ENCODE results near the gene ZNF92.
"Not testable (repeated sequence)": the region's sequence is repeated elsewhere in the genome, so short reads cannot be mapped to it uniquely, and the experiment has no call there.

ZNF92 gene

GRCh38 chr7:65429642-65430343 lies 56.1 kb downstream of the ZNF92 start:
- no peak for DNase-seq

DNA sequence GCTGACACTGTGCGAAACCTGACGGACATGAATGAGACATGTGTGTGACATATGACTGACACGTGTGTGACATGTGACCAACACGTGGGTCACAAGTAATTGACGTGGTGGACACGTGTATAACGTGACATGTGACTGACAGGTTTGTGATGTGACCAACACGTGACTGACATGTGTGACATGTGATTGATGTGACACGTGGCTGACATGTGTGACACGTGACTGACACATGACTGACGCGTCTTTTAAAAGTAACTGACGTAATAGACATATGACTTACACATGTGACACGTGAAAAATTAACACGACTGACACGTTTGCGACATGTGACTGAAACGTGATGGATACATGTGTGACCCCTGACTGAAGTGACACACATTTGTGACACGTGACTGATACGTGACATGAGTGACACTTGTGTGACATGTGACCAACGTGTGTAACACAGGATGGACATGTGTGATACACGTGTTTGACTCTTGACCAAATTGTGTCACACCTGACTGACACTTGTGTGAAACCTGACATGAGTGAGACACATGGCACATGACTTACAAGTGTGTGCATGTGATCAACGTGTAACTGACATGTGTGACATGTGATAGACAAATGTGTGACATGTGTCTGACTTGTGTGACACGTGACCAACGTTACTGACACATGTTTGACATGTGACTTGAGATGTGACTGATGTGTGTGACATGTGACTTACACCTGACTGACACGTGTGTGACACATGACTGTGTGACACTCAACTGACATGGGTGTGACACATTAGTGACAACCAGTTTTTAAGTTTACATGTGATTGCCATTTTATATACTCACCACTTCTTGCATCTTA lies 56.9 kb downstream of the ZNF92 start:
- no peak for DNase-seq

GRCh38 chr7:65434307-65434706 lies 60.7 kb downstream of the ZNF92 start:
- no peak for DNase-seq

- DNase-seq, result no peak
Measured at GRCh38 chr7:65436163-65436562, 62.5 kb downstream of the ZNF92 start.

DNA sequence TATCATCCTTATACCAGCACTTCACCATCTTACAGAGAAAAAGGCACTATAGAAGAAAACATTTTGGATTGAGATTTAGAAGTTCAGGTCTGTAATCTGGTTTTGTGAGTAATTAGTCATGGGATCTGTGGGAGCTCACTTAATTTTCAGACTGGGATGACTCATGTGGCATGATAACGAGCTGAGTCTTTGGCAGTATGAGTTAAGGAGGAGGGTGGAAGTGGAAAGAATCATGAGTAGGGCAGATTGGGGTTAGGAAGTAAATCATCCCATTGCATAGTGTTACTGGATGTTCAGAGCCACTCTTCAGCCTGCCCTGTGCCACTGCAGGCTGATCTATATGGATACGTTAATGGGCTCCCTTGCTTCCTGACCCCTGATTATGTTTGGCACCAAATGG lies 64.9 kb downstream of the ZNF92 start:
- DNase-seq, result no peak

- no peak for DNase-seq
Measured at GRCh38 chr7:65441010-65441409, 67.4 kb downstream of the ZNF92 start.

DNA sequence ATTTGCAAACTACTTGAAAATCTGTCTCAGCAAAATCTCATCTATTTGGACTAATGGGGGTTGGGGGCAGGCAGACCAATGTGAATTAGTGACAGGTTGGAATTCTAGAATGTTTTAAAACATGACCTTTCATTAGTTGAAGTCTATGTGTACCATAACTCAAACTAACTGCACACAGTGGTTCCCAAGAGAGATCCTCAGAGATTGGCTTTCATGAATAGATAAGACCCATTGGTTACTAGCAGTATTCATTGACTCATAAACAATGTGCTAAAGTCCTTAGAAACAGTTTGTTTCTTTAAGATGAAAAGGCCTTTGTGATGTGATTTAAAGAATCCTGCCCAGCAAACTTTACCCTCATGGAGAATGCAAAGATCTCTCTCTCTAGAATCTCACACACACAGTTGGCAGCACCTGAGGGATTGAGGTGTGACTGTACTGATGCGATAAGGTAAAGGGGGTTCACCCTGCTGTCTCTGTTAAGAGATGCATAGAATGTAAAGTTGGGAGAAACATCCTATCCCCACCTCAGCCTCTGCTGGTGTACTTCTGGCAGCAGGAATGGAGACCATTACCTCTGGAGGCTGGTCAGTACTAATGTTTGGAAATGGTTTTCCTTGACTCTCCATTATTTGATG lies 70.7 kb downstream of the ZNF92 start:
- no peak for DNase-seq

- no peak for DNase-seq
Measured at GRCh38 chr7:65444899-65445823, 71.5 kb downstream of the ZNF92 start.

DNA sequence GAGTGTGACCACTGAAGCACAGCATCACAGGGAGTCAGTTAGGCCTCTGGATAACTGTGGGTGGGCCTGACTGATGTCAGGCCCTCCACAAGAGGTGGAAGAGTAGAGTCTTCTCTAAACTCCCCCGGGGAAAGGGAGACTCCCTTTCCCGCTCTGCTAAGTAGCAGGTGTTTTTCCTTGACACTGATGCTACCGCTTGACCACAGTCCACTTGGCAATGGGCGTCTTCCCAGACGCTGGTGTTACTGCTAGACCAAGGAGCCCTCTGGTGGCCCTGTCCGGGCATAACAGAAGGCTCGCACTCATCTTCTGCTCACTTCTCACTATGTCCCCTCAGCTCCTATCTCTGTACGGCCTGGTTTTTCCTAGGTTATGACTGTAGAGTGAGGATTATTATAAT lies 73.4 kb downstream of the ZNF92 start:
- DNase-seq, result not testable (repeated sequence)

DNA sequence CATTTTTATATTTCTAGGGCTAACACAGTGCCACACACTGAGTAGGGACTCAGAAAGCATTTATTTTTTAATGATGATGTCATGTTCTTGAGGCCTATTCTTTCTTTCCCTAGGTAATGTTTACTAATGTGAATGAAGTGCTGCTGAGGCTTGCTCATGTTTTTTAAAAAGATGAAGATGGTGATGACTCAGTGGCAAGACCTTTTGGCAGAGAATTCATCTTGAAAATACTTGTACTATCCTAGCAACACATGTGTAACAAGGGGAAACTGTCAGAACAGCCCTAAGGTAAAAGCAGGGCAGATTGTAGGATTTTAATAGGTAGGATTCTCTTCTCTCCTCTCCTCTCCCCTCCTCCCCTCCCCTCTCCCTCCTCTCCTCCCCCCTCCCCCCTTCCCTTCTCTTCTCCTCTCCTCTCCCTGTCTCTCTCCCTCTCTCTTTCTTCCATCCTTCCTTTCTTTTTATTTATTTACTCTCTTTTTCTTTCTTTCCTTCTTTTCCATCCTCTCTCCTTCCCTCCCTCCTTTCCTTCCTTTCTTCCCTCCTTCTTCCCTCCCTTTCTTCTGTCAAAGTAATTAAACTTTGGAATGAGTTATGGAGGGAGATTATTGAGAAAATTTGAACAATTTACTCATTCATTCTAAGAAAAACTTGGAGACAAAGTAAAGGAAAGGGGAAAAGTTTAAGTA lies 75.3 kb downstream of the ZNF92 start:
- DNase-seq, result no peak

DNA sequence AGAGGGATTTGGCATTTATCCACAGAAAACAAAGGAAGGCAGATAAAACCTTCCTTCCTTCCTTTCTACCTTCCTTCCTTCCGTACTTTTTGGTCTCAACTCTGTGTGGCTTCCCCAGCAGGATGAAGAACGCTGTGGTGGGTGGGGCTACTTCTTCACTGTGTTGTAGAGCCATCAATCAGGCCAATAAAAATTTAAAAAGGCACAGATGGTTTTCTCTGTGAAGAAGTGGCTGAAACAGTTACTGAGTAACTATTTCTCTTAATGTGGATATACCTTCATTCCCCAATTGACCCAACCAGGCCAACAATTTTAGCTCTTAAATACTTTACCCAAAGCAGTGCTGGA lies 75.8 kb downstream of the ZNF92 start:
- DNase-seq, result no peak

All from stimulated activated CD4-positive, alpha-beta T cell treated with anti-CD3 and anti-CD28 coated beads, Interleukin-4, amount 100 ng/mL, for 1 hour (primary cell).